Activated B cell treated with CpG ODN at 0.5 μM for 24 hours (primary cell): ENCODE results near the gene NEMP2. TPM values are rescaled to one million over a fixed set of nuclear protein-coding genes. Genes with fewer than 3 reads are reported as not detected.
A peak's percentile ranks its signal among the peaks of the same experiment; 100 is the strongest.

ENCODE experiments used
- ATAC-seq: fragments of 200-7000 bp; cut with Tn5 transposase; one replicate; pipeline ENCODE4 v1.10.0; 2021; ENCODE audit warnings: low read depth, mild to moderate bottlenecking, moderate library complexity
- CTCF ChIA-PET: fragments of 350-600 bp; sonication (Branson Sonifier 250); formaldehyde crosslinking; loops from one replicate; lab custom pipeline; 2021; ENCODE audit warnings: antibody characterized with exemption; lab: Charles Lee
- POLR2A ChIA-PET: fragments of 350-600 bp; sonication (Branson Sonifier 250); formaldehyde crosslinking; loops from one replicate; lab custom pipeline; 2021; ENCODE audit warnings: antibody characterized with exemption; lab: Charles Lee
- DNase-seq: peaks from one replicate; pipeline ENCODE4 v3.0.0; 2022
- H3K27ac Mint-ChIP-seq: one replicate; pipeline ENCODE4 v1.8.0; 2020; ENCODE audit warnings: mixed read lengths
- H3K27me3 Mint-ChIP-seq: one replicate; pipeline ENCODE4 v1.8.0; 2021; ENCODE audit warnings: mixed read lengths
- H3K36me3 Mint-ChIP-seq: one replicate; pipeline ENCODE4 v1.8.0; 2021; ENCODE audit warnings: low read depth, mixed read lengths
- H3K4me1 Mint-ChIP-seq: one replicate; pipeline ENCODE4 v1.8.0; 2021; ENCODE audit warnings: mixed read lengths
- H3K4me3 Mint-ChIP-seq: one replicate; pipeline ENCODE4 v1.8.0; 2020; ENCODE audit warnings: mild to moderate bottlenecking, mixed read lengths
- H3K9me3 Mint-ChIP-seq: one replicate; pipeline ENCODE4 v1.8.0; 2020; ENCODE audit warnings: mixed read lengths
- CTCF ChIP-seq: fragments of 200-600 bp; IDR thresholded peaks from one replicate; pipeline ENCODE4 v1.8.0; 2022; ENCODE audit warnings: antibody characterized with exemption, mild to moderate bottlenecking
- intact Hi-C: fragments of 100-400 bp; cut with micrococcal nuclease; formaldehyde crosslinking; loops from one replicate; pipeline ENCODE4 v1.15.1; 2024
- total RNA-seq: library from RNA; stranded (reverse); gene quantifications from 2 replicates; pipeline ENCODE4 v1.2.3, GENCODE V29; 2022

NEMP2 gene
- total RNA-seq, 1 donor from 2014 or later: 14.2 TPM

- Mint-ChIP-seq H3K4me1 (peaks cover 21% of the 10 kb centered on the region), H3K9me3 (peaks cover 37% of the 10 kb centered on the region), H3K4me3 (no peak overlapping the region), H3K27ac (no peak overlapping the region), H3K27me3 (no peaks in the 10 kb centered on the region), H3K36me3 (peaks cover 40% of the 10 kb centered on the region)
- TF ChIP-seq CTCF: no peak
- ATAC-seq: no peak
- DNase-seq: no peak
- intact Hi-C loops: no loop called here
- CTCF ChIA-PET: interaction anchor here (0.7 kb wide), 1 partner anchor 11 kb away, joined by 3 read pairs; no protein-coding TSS in a partner anchor
- POLR2A ChIA-PET: no interaction called here
Measured at GRCh38 chr2:190538201-190538600, 3.7 kb upstream of the NEMP2 start.

- intact Hi-C loops: no loop called here
- Mint-ChIP-seq H3K4me1 (peaks cover 26% of the 10 kb centered on the region), H3K27ac (no peak overlapping the region), H3K4me3 (no peak overlapping the region), H3K9me3 (peaks cover 37% of the 10 kb centered on the region), H3K27me3 (no peaks in the 10 kb centered on the region), H3K36me3 (peaks cover 40% of the 10 kb centered on the region)
- TF ChIP-seq CTCF: no peak
- POLR2A ChIA-PET: no interaction called here
- ATAC-seq: no peak
- CTCF ChIA-PET: no interaction called here
- DNase-seq: no peak
Measured at GRCh38 chr2:190537765-190538164, 3.2 kb upstream of the NEMP2 start.

GRCh38 chr2:190535586-190535985, 1.1 kb upstream of the NEMP2 start:
- ATAC-seq: no peak
- H3K27ac Mint-ChIP-seq: peak overlapping the region; percentile 94

GRCh38 chr2:190535121-190535439, 558 bp upstream of the NEMP2 start:
- intact Hi-C loops: loop anchor here (2.0 kb wide), 3 partner anchors 216 to 480 kb away; partner anchors contain the start of genes GLS, HIBCH and STAT1
- peak overlapping the region; percentile 91 for H3K4me3 Mint-ChIP-seq
- peaks cover 28% of the 10 kb centered on the region for H3K36me3 Mint-ChIP-seq
- peaks cover 50% of the 10 kb centered on the region for H3K4me1 Mint-ChIP-seq
- ChIA-PET POLR2A (interaction anchor here (1.1 to 4.6 kb wide), 12 partner anchors 12 to 354 kb away, joined by 3 to 38 read pairs (median 6); partner anchors contain the start of genes GLS and NAB1), CTCF (no interaction called here)
- no peak for DNase-seq
- no peak for ATAC-seq
- H3K27me3 Mint-ChIP-seq: no peaks in the 10 kb centered on the region
- no peak for TF ChIP-seq CTCF
- peaks cover 24% of the 10 kb centered on the region for H3K9me3 Mint-ChIP-seq
- peak overlapping the region; percentile 94 for H3K27ac Mint-ChIP-seq

More at GRCh38 chr2:190535586-190535985, 1.1 kb upstream of the NEMP2 start:
- ChIA-PET POLR2A (interaction anchor here (4.6 kb wide), 1 partner anchor 48 kb away, joined by 38 read pairs; no protein-coding TSS in a partner anchor), CTCF (no interaction called here)
- Mint-ChIP-seq H3K9me3 (peaks cover 25% of the 10 kb centered on the region), H3K4me3 (peak overlapping the region; percentile 67), H3K27me3 (no peaks in the 10 kb centered on the region), H3K36me3 (peaks cover 30% of the 10 kb centered on the region), H3K4me1 (peaks cover 45% of the 10 kb centered on the region)
- TF ChIP-seq CTCF: no peak
- DNase-seq: no peak
- intact Hi-C loops: loop anchor here (2.0 kb wide), 3 partner anchors 217 to 479 kb away; partner anchors contain the start of genes GLS, HIBCH and STAT1

GRCh38 chr2:190533968-190534309, 583 bp downstream of the NEMP2 start:
- peaks cover 21% of the 10 kb centered on the region for H3K36me3 Mint-ChIP-seq
- ATAC-seq: peak; percentile 23
- H3K9me3 Mint-ChIP-seq: peaks cover 16% of the 10 kb centered on the region
- peak overlapping the region; percentile 97 for H3K4me3 Mint-ChIP-seq
- ChIA-PET POLR2A (interaction anchor here (0.6 to 4.6 kb wide), 22 partner anchors 8 to 446 kb away, joined by 3 to 38 read pairs (median 5); partner anchors contain the start of genes GLS and NAB1), CTCF (interaction anchor here (1.6 kb wide), 1 partner anchor 145 kb away, joined by 5 read pairs; no protein-coding TSS in a partner anchor)
- no peaks in the 10 kb centered on the region for H3K27me3 Mint-ChIP-seq
- TF ChIP-seq CTCF: no peak
- peak overlapping the region; percentile 100 for H3K27ac Mint-ChIP-seq
- no peak for DNase-seq
- intact Hi-C loops: loop anchor here (1.0 to 5.0 kb wide), 12 partner anchors 49 to 1143 kb away; partner anchors contain the start of genes ANKAR, GLS, HIBCH and MFSD6
- peaks cover 61% of the 10 kb centered on the region for H3K4me1 Mint-ChIP-seq
